Measurements from ENCODE around the gene ATP6V1G2. TPM values are rescaled to one million over a fixed set of nuclear protein-coding genes. Genes with fewer than 3 reads are reported as not detected.
"Not testable (repeated sequence)": the region's sequence is repeated elsewhere in the genome, so short reads cannot be mapped to it uniquely, and the experiment has no call there.

The ATP6V1G2 gene
- total and polyA plus RNA-seq, 8 donors: 0.16 to 2.1 (median 0.50) TPM

DNA sequence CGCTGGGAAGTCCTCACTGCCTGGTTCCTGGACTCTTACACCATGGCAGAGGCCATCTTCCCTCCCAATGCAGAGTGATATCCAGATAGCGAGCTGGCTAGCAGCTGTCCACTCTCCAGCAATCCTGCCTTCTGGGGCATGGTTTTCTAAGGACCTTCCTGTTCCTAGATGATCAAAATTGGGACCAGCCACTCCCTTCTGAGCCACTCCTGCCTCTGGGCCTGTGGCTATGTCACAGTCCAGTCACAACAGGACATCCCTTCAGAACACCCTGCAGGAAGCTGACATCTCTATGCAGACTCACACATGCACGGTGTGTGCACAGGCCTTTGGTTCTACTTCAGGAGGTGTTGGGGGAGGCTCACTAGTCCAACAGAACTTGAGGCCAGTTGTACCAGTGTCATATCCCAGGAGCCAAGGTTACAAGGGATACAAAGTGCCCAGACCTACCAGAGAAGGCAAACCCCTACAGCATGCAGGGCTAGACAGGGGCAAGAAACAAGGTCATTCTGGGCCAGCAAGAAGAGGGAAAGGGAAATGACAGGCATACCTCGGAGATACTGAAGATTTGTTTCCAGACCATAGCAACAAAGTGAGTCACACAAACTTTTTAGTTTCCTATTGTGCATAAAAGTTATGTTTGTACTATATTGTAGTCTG is 20.3 kb downstream of the ATP6V1G2 start:
- H3K27me3 ChIP-seq: no peaks in the 10 kb centered on the region
- H3K9me3 ChIP-seq: no peaks in the 10 kb centered on the region
- TF ChIP-seq, protein P1, sequence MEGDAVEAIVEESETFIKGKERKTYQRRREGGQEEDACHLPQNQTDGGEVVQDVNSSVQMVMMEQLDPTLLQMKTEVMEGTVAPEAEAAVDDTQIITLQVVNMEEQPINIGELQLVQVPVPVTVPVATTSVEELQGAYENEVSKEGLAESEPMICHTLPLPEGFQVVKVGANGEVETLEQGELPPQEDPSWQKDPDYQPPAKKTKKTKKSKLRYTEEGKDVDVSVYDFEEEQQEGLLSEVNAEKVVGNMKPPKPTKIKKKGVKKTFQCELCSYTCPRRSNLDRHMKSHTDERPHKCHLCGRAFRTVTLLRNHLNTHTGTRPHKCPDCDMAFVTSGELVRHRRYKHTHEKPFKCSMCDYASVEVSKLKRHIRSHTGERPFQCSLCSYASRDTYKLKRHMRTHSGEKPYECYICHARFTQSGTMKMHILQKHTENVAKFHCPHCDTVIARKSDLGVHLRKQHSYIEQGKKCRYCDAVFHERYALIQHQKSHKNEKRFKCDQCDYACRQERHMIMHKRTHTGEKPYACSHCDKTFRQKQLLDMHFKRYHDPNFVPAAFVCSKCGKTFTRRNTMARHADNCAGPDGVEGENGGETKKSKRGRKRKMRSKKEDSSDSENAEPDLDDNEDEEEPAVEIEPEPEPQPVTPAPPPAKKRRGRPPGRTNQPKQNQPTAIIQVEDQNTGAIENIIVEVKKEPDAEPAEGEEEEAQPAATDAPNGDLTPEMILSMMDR (IDR thresholded peaks at IDR 0.05): no peak
- H3K27ac ChIP-seq: no peak overlapping the region
- H3K4me3 ChIP-seq: no peak overlapping the region
- ATAC-seq: no peak
- peaks cover 0 to 10% (median 10%) of the 10 kb centered on the region in 3 donors for H3K4me1 ChIP-seq
- FAIRE-seq: no peak
- H3K36me3 ChIP-seq: peaks cover 0 to 11% (median 6%) of the 10 kb centered on the region in 3 donors
- no peak for DNase-seq
- intact Hi-C loops (cut with DNase I): no loop called here
- 75 to 77% methylated on average over 4 of the region's 4 CpGs for WGBS, 2 donors

- Histone ChIP-seq H3K36me3 (peaks cover 0 to 5% (median under 1%) of the 10 kb centered on the region in 3 donors), H3K4me3 (no peak overlapping the region), H3K9me3 (no peaks in the 10 kb centered on the region), H3K27ac (no peak overlapping the region), H3K27me3 (no peaks in the 10 kb centered on the region), H3K4me1 (peaks cover 0 to 10% (median 10%) of the 10 kb centered on the region in 3 donors)
- DNase-seq (no peak), FAIRE-seq (no peak), ATAC-seq (no peak)
- intact Hi-C loops (cut with DNase I): no loop called here
- 65 to 73% methylated on average over 8 of the region's 8 CpGs for WGBS, 2 donors
- TF ChIP-seq, protein P1 (IDR thresholded peaks at IDR 0.05): no peak
These were observed 20.9 kb downstream of the ATP6V1G2 start for GRCh38 chr6:31525553-31525931.

GRCh38 chr6:31521835-31522234 is 24.6 kb downstream of the ATP6V1G2 start:
- Histone ChIP-seq H3K36me3 (no peaks in the 10 kb centered on the region), H3K9me3 (no peaks in the 10 kb centered on the region), H3K27ac (no peak overlapping the region), H3K27me3 (no peaks in the 10 kb centered on the region), H3K4me1 (no peaks in the 10 kb centered on the region), H3K4me3 (no peak overlapping the region)
- DNase-seq: no peak
- WGBS, 2 donors: 70 to 73% methylated on average over 3 of the region's 3 CpGs
- no peak for ATAC-seq
- no peak for FAIRE-seq
- TF ChIP-seq, protein P1 (IDR thresholded peaks at IDR 0.05): no peak
- intact Hi-C loops (cut with DNase I): no loop called here

- DNase-seq (no peak), FAIRE-seq (no peak), ATAC-seq (no peak)
- TF ChIP-seq, protein P1 (IDR thresholded peaks at IDR 0.05): no peak
- intact Hi-C loops (cut with DNase I): no loop called here
- no peaks in the 10 kb centered on the region for H3K36me3 ChIP-seq
- no peaks in the 10 kb centered on the region for H3K4me1 ChIP-seq
- H3K9me3 ChIP-seq: no peaks in the 10 kb centered on the region
- H3K27ac ChIP-seq: no peak overlapping the region
- 58 to 59% methylated on average over 5 of the region's 5 CpGs for WGBS, 2 donors
- no peaks in the 10 kb centered on the region for H3K27me3 ChIP-seq
- H3K4me3 ChIP-seq: no peak overlapping the region
These were observed 32.8 kb downstream of the ATP6V1G2 start for GRCh38 chr6:31513456-31514165.

- Histone ChIP-seq H3K4me3 (no peak overlapping the region), H3K4me1 (no peaks in the 10 kb centered on the region), H3K9me3 (no peaks in the 10 kb centered on the region), H3K36me3 (no peaks in the 10 kb centered on the region), H3K27ac (no peak overlapping the region), H3K27me3 (no peaks in the 10 kb centered on the region)
- WGBS, 2 donors: 53 to 62% methylated on average over 4 of the region's 4 CpGs
- FAIRE-seq (no peak), ATAC-seq (no peak), DNase-seq (no peak)
- intact Hi-C loops (cut with DNase I): no loop called here
- TF ChIP-seq, protein P1 (IDR thresholded peaks at IDR 0.05): no peak
These were observed 36.4 kb downstream of the ATP6V1G2 start for GRCh38 chr6:31510007-31510406.

DNA sequence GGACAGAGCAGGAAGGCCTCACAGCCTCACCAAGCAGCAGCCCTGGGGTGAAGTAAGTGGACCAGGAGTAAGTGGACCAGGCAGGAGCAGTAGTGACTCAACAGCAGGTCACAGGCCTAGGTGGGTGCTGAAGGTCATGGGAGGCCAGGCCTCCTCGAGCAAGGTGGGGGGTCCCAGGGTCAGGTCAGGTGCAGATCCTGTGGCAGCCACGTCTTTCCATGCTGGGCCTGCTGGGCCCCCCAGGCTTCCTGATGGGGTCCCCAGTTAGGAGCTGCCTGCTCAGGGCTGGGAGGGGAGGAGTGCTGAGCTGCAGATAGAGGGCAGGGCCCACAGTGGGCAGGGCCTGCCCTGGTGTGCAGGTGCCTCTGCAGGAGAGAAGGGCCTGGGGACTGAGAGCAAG is 37.4 kb downstream of the ATP6V1G2 start:
- not testable (repeated sequence) for ATAC-seq, H3K36me3 ChIP-seq, FAIRE-seq

More for the DNA sequence above, 37.4 kb downstream of the ATP6V1G2 start:
- WGBS, 2 donors: 41 to 45% methylated on average over 2 of the region's 2 CpGs
- intact Hi-C loops (cut with DNase I); DNase-seq; H3K4me1 ChIP-seq; H3K9me3 ChIP-seq; H3K27me3 ChIP-seq; H3K4me3 ChIP-seq; H3K27ac ChIP-seq: not testable (repeated sequence)

Data from pancreas (tissue), 10 donors.